Neural cell (in vitro differentiated cells): ENCODE data around the gene SARS1. TPM values are rescaled to one million over a fixed set of nuclear protein-coding genes. Genes with fewer than 3 reads are reported as not detected.

Experiments
- H2AFZ ChIP-seq: fragments of 200-600, 300-800 bp; sonication (generic), shearing (Covaris generic); 2 replicates; pipeline ENCODE4 v1.6.0; 2014; ENCODE audit warnings: low read depth, mild to moderate bottlenecking, antibody characterized with exemption, low read length, moderate library complexity
- H3F3A ChIP-seq: fragments of 200-600 bp; shearing (Covaris generic); 2 replicates; pipeline ENCODE4 v1.6.1; 2016; ENCODE audit warnings: mild to moderate bottlenecking, moderate library complexity, mixed read lengths, antibody characterized with exemption, low read length; ENCODE audit not compliant: insufficient read depth, poor library complexity, severe bottlenecking
- H3K27ac ChIP-seq: fragments of 200-600, 300-800 bp; sonication (generic), shearing (Covaris generic); 2 replicates; pipeline ENCODE4 v1.5.1; 2014; ENCODE audit warnings: mild to moderate bottlenecking, low read length, moderate library complexity
- H3K27me3 ChIP-seq: fragments of 300-800, 200-600 bp; sonication (generic), shearing (Covaris generic); 2 replicates; pipeline ENCODE4 v1.6.0; 2014; ENCODE audit warnings: mild to moderate bottlenecking, low read depth, low read length, moderate library complexity; ENCODE audit not compliant: insufficient read depth
- H3K36me3 ChIP-seq: fragments of 300-800, 200-600 bp; sonication (generic), shearing (Covaris generic); 2 replicates; pipeline ENCODE4 v1.5.1; 2014; ENCODE audit warnings: mild to moderate bottlenecking, antibody characterized with exemption, low read length, moderate library complexity; ENCODE audit not compliant: insufficient read depth
- H3K4me2 ChIP-seq: fragments of 300-800, 200-600 bp; sonication (generic), shearing (Covaris generic); 2 replicates; pipeline ENCODE4 v1.6.0; 2014; ENCODE audit warnings: mild to moderate bottlenecking, low read length
- H3K4me3 ChIP-seq: fragments of 300-800, 200-600 bp; sonication (generic), shearing (Covaris generic); 2 replicates; pipeline ENCODE4 v1.5.1; 2014; ENCODE audit warnings: mild to moderate bottlenecking, low read length, moderate library complexity
- H3K79me2 ChIP-seq: fragments of 200-600 bp; shearing (Covaris generic); replicated peaks from 2 replicates; pipeline ENCODE4 v1.6.0; 2014; ENCODE audit warnings: mild to moderate bottlenecking, low read length, moderate library complexity; ENCODE audit not compliant: insufficient read depth
- H3K9ac ChIP-seq: fragments of 300-800, 200-600 bp; sonication (generic), shearing (Covaris generic); 2 replicates; pipeline ENCODE4 v1.6.1; 2016; ENCODE audit warnings: mild to moderate bottlenecking, low read length, mixed read lengths
- H3K9me2 ChIP-seq: fragments of 200-600 bp; shearing (Covaris generic); 2 replicates; pipeline ENCODE4 v1.6.1; 2016; ENCODE audit warnings: mild to moderate bottlenecking, low read length, mixed read lengths; ENCODE audit not compliant: insufficient read depth
- H3K9me3 ChIP-seq: fragments of 200-600, 300-800 bp; sonication (generic), shearing (Covaris generic); 2 replicates; pipeline ENCODE4 v1.6.1; 2016; ENCODE audit warnings: mild to moderate bottlenecking, mixed run types, low read length, moderate library complexity, mixed read lengths
- H4K20me1 ChIP-seq: fragments of 200-600 bp; shearing (Covaris generic); 2 replicates; pipeline ENCODE4 v1.6.1; 2016; ENCODE audit warnings: mild to moderate bottlenecking, mixed run types; ENCODE audit not compliant: insufficient read depth
- EP300 ChIP-seq: fragments of 450-650 bp; conservative IDR thresholded peaks from 2 replicates; pipeline ENCODE4 v1.6.1; 2014; ENCODE audit warnings: antibody characterized with exemption, mild to moderate bottlenecking, moderate library complexity; ENCODE audit not compliant: poor library complexity, severe bottlenecking
- EZH2 ChIP-seq: fragments of 200-600, 300-800 bp; shearing (Covaris generic), sonication (generic); IDR thresholded peaks from 2 replicates; pipeline ENCODE4 v1.6.1; 2014; ENCODE audit warnings: antibody characterized with exemption, low read length, borderline replicate concordance, mild to moderate bottlenecking; ENCODE audit not compliant: insufficient read depth, poor library complexity, severe bottlenecking
- MXI1 ChIP-seq: fragments of 450-650 bp; conservative IDR thresholded peaks from 2 replicates; pipeline ENCODE4 v1.6.1; 2014; ENCODE audit warnings: antibody characterized with exemption, mild to moderate bottlenecking; ENCODE audit not compliant: poor library complexity, severe bottlenecking
- POLR2AphosphoS5 ChIP-seq: IDR thresholded peaks from 2 replicates; pipeline ENCODE4 v1.6.1; 2012
- RAD21 ChIP-seq: fragments of 450-650 bp; conservative IDR thresholded peaks from 2 replicates; pipeline ENCODE4 v1.6.1; 2014; ENCODE audit warnings: antibody characterized with exemption, mild to moderate bottlenecking, moderate library complexity
- SMC3 ChIP-seq: fragments of 450-650 bp; conservative IDR thresholded peaks from 2 replicates; pipeline ENCODE4 v1.6.1; 2014; ENCODE audit warnings: antibody characterized with exemption, mild to moderate bottlenecking, moderate library complexity; ENCODE audit not compliant: poor library complexity
- TAF1 ChIP-seq: IDR thresholded peaks from 2 replicates; pipeline ENCODE4 v1.6.1; 2012; ENCODE audit warnings: low read depth
- polyA plus RNA-seq: library from polyadenylated mRNA; depleted of rRNA; stranded (reverse); fragments of >200 nt; gene quantifications from 2 replicates; pipeline ENCODE4 v1.2.3, GENCODE V29; 2014
- TF ChIP-seq, protein P1 (sequence below): IDR thresholded peaks from 2 replicates; pipeline ENCODE4 v1.6.1; 2012; ENCODE audit warnings: borderline replicate concordance
- TF ChIP-seq, protein P2 (sequence below): fragments of 450-650 bp; IDR thresholded peaks from 2 replicates; pipeline ENCODE4 v1.5.1; 2014; ENCODE audit warnings: antibody characterized with exemption, mild to moderate bottlenecking, moderate library complexity; ENCODE audit not compliant: poor library complexity, severe bottlenecking

Gene SARS1
- polyA plus RNA-seq, 1 donor from 2014 or later = 281 TPM

DNA sequence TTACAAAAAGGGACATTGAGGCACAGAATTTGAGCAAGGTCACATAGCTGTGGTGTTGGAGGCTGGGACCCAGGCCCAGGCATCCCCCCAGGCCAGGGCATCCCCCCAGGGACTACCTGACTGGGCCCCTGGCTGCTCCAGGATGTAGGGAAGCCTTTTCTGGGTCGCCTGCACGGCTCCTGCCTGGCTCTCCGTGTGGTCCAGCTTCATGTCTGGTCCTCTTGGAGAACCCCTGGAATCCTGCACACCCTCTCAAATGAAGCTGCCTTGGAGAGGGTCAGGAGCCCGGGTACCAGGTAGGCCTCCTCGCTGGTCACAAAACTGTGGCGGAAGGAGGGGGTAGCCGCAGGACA is 34.7 kb downstream of the SARS1 start:
- Histone ChIP-seq H3K4me2 (no peak overlapping the region), H2AFZ (no peak overlapping the region), H3K27me3 (no peaks in the 10 kb centered on the region)

DNA sequence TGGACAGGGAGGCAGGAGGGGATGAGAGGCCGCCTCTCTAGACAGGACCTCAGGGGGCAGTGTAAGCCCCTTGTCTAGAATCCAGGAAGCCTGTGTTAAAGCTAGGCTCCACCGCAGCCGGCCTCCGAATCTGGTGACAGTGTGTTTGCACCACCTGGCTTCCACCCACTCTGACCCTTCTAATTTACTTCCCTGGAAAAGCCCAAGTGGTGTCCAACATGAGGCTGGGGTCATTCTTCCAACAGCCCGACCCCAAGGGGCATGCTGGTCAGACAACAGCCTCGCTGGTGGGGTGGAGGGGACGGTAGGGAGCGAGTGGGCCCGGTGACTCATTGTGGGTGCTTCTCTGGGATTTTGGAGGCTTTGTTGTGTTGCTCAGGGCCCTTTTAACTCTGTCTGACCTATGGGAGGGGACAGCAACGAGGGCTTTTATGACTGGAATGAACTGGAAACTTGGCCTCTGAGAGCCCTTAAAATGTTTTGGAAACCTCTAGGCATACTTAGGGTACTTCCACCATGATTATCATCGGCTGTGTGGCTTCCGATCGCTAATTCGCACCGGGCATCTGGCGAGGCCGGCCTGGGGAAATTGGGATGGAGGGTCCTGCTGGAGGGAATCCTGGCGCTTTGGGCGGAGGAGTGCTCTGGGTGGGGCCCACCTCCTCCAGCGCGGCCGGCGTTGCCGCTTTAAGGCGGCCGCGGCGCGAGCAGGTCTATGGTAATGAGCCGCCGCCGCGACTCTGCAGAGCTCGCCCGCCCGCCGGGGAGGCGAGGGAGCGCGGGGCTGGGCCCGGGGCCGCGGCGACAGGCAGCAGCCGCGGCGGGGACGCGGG is 35.3 kb downstream of the SARS1 start, which contains the start of gene CELSR2:
CELSR2 (plus strand) TSS at position 743 of the 833 bp plus-strand sequence. CDS start 541 bp downstream, outside the sequence.
- Histone ChIP-seq H2AFZ (peak within 1 kb of the TSS; percentile 52), H3K4me2 (peak within 1 kb of the TSS; percentile 86), H3K36me3 (peaks cover 12% of the 10 kb centered on the region), H3K9me3 (no peaks in the 10 kb centered on the region), H3K9ac (peak within 1 kb of the TSS; percentile 76), H3K4me3 (peak within 1 kb of the TSS; percentile 75), H3K27ac (peak within 1 kb of the TSS; percentile 31), H3K9me2 (no peaks in the 10 kb centered on the region), H3F3A (no peaks in the 10 kb centered on the region), H3K79me2 (peaks cover 41% of the 10 kb centered on the region), H3K27me3 (no peaks in the 10 kb centered on the region), H4K20me1 (no peaks in the 10 kb centered on the region)
- peak; percentile 27 for TF ChIP-seq SMC3
- TF ChIP-seq MXI1 = no peak
- peak; percentile 67 for TF ChIP-seq POLR2AphosphoS5

More for the DNA sequence above, 34.7 kb downstream of the SARS1 start:
- Histone ChIP-seq H3K9me3 (no peaks in the 10 kb centered on the region), H3K9ac (no peak overlapping the region), H3K4me3 (no peak overlapping the region), H3K27ac (no peak overlapping the region), H3K9me2 (no peaks in the 10 kb centered on the region), H4K20me1 (no peaks in the 10 kb centered on the region), H3K79me2 (peaks cover 35% of the 10 kb centered on the region), H3F3A (no peaks in the 10 kb centered on the region), H3K36me3 (peaks cover 12% of the 10 kb centered on the region)
- TF ChIP-seq MXI1 (no peak), RAD21 (no peak), SMC3 (no peak), EZH2 (no peak), POLR2AphosphoS5 (no peak), TAF1 (no peak), EP300 (no peak)
- TF ChIP-seq, protein P1, sequence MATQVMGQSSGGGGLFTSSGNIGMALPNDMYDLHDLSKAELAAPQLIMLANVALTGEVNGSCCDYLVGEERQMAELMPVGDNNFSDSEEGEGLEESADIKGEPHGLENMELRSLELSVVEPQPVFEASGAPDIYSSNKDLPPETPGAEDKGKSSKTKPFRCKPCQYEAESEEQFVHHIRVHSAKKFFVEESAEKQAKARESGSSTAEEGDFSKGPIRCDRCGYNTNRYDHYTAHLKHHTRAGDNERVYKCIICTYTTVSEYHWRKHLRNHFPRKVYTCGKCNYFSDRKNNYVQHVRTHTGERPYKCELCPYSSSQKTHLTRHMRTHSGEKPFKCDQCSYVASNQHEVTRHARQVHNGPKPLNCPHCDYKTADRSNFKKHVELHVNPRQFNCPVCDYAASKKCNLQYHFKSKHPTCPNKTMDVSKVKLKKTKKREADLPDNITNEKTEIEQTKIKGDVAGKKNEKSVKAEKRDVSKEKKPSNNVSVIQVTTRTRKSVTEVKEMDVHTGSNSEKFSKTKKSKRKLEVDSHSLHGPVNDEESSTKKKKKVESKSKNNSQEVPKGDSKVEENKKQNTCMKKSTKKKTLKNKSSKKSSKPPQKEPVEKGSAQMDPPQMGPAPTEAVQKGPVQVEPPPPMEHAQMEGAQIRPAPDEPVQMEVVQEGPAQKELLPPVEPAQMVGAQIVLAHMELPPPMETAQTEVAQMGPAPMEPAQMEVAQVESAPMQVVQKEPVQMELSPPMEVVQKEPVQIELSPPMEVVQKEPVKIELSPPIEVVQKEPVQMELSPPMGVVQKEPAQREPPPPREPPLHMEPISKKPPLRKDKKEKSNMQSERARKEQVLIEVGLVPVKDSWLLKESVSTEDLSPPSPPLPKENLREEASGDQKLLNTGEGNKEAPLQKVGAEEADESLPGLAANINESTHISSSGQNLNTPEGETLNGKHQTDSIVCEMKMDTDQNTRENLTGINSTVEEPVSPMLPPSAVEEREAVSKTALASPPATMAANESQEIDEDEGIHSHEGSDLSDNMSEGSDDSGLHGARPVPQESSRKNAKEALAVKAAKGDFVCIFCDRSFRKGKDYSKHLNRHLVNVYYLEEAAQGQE = no peak
- TF ChIP-seq, protein P2, sequence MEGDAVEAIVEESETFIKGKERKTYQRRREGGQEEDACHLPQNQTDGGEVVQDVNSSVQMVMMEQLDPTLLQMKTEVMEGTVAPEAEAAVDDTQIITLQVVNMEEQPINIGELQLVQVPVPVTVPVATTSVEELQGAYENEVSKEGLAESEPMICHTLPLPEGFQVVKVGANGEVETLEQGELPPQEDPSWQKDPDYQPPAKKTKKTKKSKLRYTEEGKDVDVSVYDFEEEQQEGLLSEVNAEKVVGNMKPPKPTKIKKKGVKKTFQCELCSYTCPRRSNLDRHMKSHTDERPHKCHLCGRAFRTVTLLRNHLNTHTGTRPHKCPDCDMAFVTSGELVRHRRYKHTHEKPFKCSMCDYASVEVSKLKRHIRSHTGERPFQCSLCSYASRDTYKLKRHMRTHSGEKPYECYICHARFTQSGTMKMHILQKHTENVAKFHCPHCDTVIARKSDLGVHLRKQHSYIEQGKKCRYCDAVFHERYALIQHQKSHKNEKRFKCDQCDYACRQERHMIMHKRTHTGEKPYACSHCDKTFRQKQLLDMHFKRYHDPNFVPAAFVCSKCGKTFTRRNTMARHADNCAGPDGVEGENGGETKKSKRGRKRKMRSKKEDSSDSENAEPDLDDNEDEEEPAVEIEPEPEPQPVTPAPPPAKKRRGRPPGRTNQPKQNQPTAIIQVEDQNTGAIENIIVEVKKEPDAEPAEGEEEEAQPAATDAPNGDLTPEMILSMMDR = no peak
